Stimulated activated CD4-positive, alpha-beta T cell treated with anti-CD3 and anti-CD28 coated beads, Interleukin-4, amount 100 ng/mL, for 24 hours (primary cell): ENCODE results near the gene ENTPD6.

ENCODE experiments used
- DNase-seq: peaks from one replicate; pipeline ENCODE4 v3.0.0-alpha.2; 2020

The ENTPD6 gene

GRCh38 chr20:25245461-25245860 lies 49.9 kb downstream of the ENTPD6 start:
- DNase-seq: no peak

DNA sequence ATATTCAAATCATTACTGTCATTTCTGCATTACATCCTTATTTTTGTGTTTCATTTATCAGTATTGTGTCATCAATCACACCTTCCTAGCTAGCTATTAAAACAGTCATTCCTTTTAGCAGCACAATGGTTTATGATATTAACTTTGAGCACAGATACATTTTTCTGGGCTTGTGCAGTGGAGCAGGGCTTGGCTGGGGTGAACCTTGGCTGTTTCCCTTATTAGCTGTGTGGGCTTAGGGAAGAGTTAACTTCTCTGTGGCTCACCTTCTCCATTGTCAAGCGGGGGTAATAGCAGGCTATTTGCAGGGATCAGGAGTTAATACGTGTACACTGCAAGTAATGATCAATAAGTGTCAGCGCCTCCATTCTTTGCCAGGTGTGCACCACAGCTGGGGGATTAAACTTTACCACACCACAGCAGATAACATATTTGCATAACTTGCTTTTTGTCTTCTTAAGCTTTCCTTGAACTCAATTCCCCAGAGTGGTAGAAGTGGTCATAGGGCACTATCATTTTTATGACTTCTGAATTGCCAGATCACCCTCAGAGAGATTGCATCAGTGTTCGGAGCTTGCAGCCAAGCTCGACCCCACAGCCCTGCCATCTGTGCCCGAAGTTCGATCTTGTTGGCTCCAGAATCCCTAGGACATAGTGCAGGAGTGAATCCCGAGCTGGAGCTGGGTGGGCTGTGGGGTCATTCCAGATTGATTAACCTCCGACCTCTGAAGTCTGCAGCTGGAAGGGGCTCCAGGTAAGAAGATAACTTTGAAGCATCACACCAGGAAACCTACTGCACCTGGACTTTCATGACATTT lies 50.9 kb downstream of the ENTPD6 start:
- no peak for DNase-seq

GRCh38 chr20:25247000-25247517 lies 51.5 kb downstream of the ENTPD6 start:
- DNase-seq: no peak

GRCh38 chr20:25247518-25247955 lies 52.0 kb downstream of the ENTPD6 start:
- no peak for DNase-seq

DNA sequence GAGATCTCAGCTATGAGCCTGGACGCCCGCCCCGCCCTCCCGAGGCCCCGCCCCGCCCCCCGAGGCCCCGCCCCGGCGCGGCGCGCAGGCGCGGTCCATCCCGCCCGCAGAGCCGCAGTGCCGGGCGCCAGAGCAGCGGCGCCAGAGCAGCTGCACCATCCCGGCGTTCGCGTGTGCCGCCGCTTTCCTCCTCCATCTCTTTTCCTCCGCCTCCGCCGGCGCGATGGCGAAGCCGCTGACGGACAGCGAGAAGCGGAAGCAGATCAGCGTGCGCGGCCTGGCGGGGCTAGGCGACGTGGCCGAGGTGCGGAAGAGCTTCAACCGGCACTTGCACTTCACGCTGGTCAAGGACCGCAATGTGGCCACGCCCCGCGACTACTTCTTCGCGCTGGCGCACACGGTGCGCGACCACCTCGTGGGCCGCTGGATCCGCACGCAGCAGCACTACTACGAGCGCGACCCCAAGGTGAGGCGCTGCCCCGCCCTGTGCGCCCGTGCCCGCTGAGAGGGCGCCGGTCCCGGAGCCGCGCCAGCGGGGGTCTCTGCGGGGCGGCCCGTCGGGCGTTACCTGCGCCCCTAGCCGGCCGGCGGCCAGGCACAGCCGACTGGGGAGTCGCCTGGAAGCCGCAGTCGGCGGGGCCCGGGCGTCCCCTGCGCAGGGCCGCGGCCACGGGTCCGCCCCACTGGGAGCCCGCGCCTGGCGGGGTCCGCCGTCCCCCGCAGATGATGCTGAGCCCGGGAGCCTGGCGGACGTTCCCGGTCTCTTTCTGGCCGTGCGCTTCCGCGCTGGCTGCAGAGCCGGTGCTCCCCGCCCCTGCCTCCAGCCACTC lies 52.7 kb downstream of the ENTPD6 start, which contains the start of gene PYGB:
PYGB (plus strand) TSS at position 130 of the 830 bp plus-strand sequence; CDS start at position 224, 94 bp downstream.
- peak; percentile 67 for DNase-seq

DNA sequence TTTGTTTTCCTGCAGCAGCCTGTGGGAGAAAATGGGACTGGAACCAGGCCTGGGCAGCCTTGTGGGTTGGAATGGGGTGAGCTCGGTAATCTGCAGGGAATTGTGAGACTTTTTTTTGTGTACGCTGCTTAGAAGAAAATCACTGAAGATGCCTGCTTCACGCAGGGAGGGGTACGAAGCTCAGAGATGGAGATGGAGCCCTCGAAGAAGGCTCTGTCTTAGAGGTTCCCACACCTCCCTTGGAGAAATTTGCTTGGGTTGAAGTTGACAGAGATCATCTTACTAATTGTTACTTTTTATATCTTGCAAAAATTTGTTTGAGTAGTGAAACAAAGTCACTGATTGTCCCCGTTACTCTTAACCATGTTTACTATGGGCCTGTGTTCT lies 53.3 kb downstream of the ENTPD6 start:
- DNase-seq: no peak

DNA sequence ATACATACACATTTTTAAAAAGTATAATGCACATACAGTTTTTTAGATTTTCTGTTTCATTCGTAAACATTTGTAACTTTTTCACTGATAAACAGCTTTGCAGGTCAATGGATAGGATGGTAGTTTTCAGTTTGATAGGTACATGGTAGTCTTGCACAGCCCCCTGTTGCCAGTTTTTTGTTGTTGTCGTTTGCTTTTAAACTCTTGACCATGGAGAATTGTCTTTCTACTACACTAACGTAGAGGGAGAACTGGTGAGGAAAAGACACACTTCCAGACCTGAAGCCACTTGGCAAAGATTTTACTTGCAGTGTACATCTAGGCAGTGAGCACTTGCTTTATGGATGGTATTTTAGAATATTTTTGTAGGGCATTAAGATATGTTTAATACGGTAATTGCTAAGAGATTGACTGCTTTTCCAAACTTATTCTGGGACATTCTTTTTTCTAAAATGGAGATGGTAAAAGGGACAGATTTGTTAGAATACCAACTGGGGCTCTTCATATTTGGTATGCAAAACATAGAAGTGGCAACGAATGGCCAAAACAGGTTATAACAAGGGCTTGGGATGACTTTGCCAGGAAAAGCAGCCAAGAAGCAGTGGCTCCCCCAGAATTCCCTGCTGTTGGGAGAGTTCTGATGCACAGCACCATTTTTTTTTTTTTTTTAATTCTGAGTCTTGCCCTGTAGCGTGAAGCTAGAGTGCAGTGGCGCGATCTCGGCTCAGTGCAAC lies 53.9 kb downstream of the ENTPD6 start:
- DNase-seq: no peak

GRCh38 chr20:25250508-25250907 lies 55.0 kb downstream of the ENTPD6 start:
- no peak for DNase-seq

DNA sequence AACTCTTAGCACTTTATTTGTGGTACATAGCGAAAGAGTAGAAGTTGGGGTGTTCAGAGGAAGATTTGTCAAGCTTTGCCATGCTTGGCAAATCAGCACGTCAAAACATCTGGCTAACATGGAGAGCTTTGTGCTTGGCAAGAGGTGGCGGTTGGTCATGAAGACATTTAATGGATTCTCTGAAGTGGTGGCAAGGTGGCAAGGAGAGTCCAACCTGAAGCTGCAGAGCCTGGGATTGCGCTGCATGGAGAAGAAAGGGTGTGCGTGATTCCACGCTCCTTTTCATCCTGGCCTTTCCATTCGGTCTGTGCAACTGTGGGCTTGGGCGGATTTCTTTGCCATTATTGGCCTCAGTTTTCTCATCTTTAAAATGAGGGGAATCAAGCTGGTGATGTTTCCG lies 55.5 kb downstream of the ENTPD6 start:
- DNase-seq: no peak

- DNase-seq: no peak
Measured at GRCh38 chr20:25251558-25251957, 56.0 kb downstream of the ENTPD6 start.

DNA sequence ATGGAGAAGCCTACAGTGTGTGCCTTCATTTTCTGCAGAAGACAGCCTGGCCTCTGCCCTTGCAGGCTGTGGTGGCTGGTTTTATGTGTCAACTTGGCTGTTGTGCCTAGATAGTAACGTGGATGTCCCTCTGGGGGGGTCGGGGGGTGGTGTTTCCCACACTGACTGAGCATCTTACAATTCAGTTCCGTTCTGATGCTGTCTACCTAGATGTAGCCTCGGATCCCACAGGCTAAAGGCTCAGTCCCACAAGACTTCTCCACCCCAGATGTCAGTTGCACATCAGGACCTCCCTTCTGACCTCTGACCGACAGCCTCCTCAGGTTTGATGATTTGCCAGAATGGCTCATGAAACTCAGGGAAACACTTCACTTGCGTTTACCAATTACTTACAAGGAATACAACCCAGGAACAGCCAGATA lies 56.7 kb downstream of the ENTPD6 start:
- DNase-seq: no peak

GRCh38 chr20:25252686-25253421 lies 57.3 kb downstream of the ENTPD6 start:
- no peak for DNase-seq

GRCh38 chr20:25253606-25254275 lies 58.2 kb downstream of the ENTPD6 start:
- no peak for DNase-seq

GRCh38 chr20:25254571-25254970 lies 59.1 kb downstream of the ENTPD6 start:
- no peak for DNase-seq

DNA sequence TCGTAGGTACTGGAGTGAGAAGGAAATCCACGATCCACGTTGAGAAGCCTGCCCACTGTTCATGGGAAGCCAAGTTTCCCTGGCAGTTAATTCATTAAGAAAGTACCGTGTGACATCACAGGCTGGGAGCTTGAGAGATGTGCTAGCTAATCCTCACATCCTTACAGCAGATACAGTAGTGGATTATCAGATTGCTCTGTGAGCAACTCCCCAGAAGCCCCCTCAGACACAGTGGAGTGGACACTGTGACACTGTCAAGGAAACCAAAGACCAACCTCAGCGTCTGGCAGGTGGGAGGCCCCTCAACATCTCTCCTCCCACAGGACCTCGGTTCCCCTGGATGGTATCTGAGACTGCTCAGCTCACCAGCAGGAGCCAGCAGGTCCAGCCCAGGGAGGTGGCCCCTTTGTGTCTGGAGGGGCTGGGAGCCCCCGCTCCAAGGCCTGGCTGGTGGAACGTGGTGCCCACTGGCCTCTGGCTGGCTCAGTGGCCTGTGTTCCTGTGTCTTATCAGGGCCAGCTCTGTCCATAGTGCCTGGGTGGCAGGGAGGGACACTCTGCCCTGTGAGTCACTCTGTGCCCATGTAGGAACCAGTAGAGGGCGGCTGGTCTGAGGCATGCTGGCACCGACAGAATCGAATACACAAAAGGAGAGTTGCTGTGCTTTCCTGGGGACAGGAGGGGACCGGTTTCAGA lies 59.6 kb downstream of the ENTPD6 start:
- no peak for DNase-seq

DNA sequence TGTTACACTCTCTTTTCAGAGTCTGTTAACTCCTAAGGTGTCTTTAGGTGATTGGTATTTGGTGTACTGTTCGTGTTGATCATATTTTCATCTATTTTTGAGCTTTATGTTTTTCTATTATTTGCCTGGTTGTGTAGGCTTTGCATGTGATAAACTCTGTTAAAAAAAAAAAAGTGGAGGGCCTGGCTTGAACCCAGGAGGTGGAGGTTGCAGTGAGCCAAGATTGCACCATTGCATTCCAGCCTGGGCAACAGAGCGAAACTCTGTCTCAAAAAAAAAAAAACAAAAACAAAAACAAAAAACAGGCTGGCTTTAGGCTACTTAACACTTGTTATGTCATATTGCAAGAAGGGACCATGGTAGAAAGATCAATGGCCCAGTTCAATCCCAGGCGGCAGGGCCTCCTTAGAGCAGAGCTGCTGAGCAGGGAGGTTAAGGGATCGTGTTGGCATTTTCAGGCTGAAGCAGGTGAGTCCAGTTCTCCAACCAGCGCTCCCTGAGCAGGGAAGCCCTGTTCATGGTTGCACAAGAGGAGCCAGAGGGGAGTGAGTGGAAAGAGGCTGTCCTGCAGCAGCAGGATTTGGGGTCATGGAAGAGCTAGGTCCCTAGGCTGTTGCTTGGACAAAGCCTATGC lies 60.8 kb downstream of the ENTPD6 start:
- DNase-seq: no peak

- no peak for DNase-seq
Measured at GRCh38 chr20:25257130-25257529, 61.6 kb downstream of the ENTPD6 start.

GRCh38 chr20:25257756-25258475 lies 62.4 kb downstream of the ENTPD6 start:
- no peak for DNase-seq

DNA sequence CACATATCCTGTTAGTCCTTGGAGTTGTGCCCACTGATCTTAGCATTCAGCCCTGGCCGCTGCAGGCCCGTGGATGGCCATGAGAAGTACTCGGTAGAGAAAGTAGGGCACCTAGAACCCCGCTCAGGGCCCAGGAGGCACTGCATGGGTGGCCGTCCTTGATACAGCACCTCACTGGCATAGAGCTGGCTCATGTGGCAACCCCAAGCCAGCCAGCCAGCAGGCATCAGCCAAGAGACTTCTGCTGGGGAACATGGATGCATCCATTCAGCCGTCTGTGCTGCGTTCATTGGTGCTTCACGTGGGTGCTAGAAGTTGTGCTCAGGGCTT lies 62.9 kb downstream of the ENTPD6 start:
- DNase-seq: no peak

GRCh38 chr20:25258828-25259227 lies 63.3 kb downstream of the ENTPD6 start:
- no peak for DNase-seq
